Activated CD4-positive, alpha-beta T cell treated with anti-CD3 and anti-CD28 coated beads, Interleukin-2, amount 50 U/mL, for 1 hour (primary cell): Measurements from ENCODE around the gene TRAPPC11.
"Not testable (repeated sequence)": the region's sequence is repeated elsewhere in the genome, so short reads cannot be mapped to it uniquely, and the experiment has no call there.

ENCODE experiments used
- DNase-seq: peaks from one replicate; pipeline ENCODE4 v3.0.0-alpha.2; 2020

Gene TRAPPC11

DNA sequence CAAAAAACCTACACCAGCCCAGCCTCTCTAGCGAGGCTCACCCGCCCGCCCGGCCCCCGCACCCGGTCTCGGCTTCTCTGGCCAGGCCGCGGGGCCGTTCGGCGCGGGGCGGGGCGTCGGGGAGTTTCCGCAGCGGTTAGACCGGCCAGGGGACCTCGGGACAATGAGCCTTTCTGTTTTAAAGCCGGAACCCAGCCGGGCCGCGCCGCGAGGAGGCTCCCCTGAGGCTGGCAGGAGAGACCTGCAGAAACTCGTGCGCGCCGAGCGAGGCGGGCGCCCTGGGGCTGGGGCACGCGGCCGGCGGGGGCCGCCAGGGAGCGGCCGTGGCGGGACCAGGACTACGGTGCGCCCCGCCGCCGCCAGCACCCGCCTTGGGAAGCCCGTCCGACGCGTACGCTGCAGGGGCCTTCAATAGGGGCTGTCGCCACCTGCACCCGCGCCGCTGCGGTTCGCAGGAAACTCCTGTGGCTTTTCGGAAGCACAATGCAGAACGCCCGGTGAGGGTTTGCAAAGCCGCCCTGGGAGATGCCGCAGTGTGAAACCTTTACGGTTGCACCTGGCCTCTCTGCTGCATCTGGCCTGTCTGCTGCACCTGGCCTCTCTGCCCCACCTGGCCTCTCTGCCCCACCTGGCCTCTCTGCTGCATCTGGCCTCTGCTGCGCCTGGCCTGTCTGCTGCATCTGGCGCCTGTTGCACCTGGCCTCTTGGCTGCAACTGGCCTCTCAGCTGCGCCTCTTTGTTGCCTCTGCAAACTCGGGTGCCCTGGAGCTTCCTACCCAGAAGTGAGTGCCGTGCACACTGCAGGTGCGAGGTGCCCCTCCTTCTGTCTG, 63.9 kb downstream of the TRAPPC11 start:
- DNase-seq: peak; percentile 30

DNA sequence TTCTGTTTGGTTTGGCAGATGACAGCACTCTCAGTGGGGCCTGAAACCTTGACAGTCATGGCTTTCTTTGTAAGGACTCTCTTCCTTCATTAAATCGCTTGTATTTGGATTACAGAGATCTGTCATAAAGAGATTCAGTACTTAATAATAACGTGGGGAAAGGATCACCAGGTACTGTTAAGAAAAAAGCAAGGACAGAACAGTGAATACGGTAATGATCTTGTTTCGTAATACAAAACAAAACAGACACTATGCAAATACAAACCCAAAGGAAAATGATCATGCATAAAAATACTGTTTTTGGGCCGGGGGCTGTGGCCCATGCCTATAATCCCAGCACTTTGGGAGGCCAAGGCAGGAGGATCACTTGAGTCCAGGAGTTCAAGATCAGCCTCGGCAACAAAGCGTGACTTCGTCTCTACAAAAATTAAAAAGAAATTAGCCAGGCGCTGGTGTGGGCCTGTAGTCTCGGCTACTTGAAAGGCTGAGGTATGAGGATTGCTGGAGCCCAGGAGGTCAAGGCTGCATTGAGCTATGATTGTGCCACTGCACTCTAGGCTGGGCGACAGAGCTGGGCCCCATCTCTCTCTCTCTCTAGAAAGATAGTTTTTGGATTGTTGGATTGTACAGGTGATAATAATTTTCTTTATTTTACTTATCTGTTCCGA, 64.6 kb downstream of the TRAPPC11 start:
- no peak for DNase-seq

- DNase-seq: not testable (repeated sequence)
These were observed 66.5 kb downstream of the TRAPPC11 start for GRCh38 chr4:183725585-183725984.

- DNase-seq: no peak
These were observed 68.4 kb downstream of the TRAPPC11 start for GRCh38 chr4:183727482-183727881.

GRCh38 chr4:183728223-183729068, 69.4 kb downstream of the TRAPPC11 start:
- DNase-seq: no peak

GRCh38 chr4:183729069-183729406, 69.9 kb downstream of the TRAPPC11 start:
- no peak for DNase-seq

DNA sequence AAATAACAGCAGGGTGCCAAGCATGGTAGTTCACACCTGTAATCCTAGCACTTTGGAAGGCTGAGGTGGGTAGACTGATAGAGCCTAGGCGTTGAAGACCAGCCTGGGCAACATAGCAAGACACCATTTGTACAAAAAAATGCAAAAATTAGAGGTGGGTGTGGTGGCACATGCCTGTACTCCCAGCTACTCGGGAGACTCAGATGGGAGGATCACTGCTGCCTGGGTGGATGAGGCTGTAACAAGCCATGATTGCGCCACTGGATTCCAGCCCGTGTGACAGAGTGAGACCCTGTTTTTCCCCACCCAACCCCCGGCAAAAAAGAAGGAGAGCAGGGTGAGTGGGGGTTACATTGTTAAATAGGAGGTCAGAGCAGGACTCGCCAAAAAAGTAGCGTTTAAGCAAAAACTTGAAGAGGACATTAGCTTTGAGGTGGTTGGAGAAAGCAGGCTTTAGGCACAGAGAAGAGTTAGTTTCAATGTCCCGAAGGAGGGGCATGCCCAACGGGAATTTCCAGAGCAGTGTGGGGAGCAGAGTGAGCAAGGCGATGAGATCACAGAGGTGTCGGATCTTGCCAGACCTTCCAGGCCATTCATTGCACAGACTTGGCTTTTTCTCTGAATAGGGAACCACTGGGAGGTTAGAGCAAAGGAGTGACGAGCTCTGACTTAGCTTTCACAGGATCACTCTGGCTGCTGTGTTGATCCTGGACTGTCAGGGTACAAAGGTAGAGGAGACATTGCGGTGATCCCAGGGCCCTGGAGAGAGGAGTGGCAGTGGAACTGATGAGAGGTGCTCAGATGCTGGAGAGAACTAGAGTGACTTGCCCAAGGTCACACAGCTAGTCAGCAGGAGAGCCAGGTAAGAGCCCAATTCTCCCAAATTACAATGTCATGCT, 70.6 kb downstream of the TRAPPC11 start:
- no peak for DNase-seq

DNA sequence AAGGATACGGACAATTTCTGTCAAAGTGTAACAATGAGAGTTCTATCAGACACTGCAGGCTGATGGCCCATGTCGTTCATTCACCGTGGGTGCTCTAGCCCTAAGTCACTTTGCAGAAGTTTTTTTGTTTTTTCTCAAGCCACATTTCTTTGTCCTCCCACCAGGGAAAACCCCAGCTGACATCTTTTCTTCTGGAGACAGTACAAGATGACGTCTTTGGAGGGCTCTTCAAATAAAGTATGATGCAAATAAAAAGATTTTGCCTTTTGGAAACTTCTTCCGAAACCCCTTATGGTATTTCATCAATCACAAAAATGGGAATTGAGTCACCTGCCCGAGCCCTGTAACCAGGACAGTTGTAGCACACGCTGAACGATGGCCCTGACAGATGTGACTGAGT, 73.2 kb downstream of the TRAPPC11 start:
- no peak for DNase-seq

DNA sequence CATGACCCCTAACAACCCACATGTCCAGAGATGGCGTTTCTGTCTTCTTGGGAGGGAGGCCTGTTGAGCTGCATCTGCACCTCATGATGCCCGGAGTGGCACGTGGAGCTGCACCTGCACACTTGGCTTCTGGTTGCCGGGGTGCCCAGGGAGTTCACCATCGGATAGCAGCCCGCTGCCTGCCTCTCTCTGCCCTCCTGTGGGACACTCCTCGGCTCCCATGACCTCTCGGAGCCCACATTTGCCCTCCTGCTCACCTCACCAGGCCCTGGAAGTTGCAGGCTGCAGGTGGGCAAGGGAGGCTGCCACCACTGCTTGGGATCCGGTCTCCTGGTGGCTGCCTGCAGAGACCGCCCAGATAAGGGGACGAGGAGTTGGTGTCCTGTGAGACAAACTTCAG, 74.1 kb downstream of the TRAPPC11 start:
- DNase-seq: no peak

DNA sequence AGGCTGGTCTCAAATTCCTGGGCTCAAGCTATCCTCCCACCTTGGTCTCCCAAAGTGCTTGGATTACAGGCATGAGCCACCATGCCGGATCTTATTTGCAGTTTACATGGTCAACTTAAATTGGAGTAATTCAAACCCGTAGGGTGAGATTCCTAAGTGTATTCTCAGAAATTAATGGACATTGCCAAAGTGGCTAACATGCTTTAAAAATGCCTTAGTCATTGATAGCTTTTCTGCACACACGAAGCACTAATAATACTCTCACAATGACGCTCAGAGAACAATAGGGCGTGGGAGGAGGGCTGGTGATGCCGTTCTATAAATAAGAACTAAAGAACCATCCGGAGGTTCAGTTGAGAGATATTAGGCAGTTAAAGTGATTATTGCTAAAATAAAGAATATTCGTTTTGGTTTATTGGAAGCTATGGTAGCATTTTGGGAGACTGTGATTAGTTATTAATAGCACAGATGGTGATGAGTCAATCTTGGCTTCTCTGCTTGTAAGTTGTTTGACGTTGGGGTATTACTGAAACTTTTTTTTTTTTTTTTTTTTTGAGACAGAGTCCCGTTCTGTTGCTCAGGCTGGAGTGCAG, 79.1 kb downstream of the TRAPPC11 start:
- DNase-seq: no peak

- DNase-seq: no peak
These were observed 79.9 kb downstream of the TRAPPC11 start for GRCh38 chr4:183738961-183739360.

GRCh38 chr4:183746305-183747229, 87.5 kb downstream of the TRAPPC11 start:
- no peak for DNase-seq

DNA sequence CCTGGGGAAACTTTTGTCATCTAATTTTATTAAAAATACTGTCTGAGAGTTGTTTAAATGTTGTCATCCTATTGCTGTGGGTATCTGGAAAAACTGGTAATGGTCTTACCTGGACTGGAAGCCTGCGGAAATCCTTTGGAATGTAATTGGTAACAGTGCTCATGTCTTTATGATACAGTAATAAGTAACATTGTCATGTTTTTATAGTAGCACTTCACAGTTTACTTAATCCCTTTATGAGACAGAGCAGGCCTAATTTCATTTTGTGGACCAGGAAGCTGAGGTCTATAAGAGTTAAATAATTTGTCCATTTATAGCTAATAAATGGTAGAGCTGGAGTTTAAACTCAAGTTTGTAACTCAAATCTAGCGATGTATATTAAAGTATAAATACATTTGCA, 88.3 kb downstream of the TRAPPC11 start:
- no peak for DNase-seq

- DNase-seq: no peak
These were observed 89.0 kb downstream of the TRAPPC11 start for GRCh38 chr4:183747931-183748670.

DNA sequence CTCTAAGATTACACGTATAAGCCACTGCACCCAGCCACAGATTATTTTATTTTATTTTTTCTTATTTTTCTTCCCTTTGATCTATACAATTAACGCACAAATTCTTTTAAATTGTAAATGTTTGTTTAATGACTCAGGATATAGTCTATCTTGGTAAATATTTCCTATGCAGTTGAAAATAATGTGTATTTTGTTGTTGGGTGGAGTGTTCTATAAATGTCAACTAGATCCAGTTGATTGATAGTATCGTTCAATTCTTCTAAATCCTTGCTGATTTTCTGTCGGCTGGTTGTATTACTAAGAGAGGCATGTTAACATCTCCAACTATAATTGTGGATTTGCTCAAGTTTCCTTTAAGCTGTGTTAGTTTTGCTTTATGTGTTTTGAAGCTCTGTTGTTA, 92.0 kb downstream of the TRAPPC11 start:
- DNase-seq: no peak

DNA sequence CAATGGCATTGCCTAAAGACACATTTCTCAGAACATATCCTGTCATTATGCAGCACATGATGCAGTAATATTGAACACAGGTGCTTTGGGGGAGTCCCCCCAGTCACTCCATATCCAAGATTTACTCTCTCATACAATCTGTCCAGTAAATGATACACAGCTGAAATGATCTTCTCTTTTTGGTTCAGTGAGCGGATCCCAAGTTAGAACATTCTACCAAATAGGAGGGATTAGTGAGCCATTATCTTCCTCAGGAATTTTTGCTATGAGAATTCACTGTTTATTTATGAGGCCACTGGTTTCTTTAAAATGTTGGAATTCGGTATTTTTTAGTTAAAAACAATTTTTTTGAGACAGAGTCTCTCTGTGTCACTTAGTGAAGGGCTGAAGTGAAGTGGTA, 96.5 kb downstream of the TRAPPC11 start:
- DNase-seq: no peak

- DNase-seq: no peak
These were observed 98.0 kb downstream of the TRAPPC11 start for GRCh38 chr4:183757060-183757459.

DNA sequence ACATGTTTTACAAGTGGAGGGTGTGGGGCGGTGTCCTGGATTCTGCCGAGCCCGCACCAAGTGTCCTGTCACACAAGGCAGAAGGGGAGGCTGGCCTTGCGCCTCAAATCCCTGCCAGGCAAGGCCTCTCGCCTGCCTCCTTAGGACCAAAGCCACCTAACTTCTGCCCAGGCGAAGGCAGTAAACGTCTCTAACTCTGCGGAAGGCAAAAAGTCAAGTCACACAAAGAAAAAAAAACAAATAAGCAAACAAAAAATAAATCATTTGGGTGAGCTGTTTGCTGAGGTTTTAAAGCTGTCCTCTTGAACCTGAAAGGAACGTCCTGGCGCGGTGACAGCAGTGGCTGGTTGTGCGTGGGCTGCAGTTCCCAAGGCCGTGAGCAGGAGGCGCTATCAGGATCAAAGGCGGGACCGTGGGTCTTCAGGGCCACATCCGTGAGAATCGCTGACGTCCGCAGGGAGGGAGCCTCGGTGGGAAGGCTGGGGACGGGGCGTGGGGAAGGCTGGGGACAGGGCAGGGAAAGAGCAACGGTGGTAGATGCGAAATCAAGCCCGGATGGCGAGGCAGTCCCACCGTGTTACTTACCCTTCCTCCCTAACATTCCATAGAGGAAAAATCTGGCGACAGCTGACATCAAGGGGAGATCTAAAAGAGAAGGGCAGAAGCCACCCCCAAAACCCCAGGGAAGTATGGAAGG, 99.1 kb downstream of the TRAPPC11 start:
- DNase-seq: no peak

DNA sequence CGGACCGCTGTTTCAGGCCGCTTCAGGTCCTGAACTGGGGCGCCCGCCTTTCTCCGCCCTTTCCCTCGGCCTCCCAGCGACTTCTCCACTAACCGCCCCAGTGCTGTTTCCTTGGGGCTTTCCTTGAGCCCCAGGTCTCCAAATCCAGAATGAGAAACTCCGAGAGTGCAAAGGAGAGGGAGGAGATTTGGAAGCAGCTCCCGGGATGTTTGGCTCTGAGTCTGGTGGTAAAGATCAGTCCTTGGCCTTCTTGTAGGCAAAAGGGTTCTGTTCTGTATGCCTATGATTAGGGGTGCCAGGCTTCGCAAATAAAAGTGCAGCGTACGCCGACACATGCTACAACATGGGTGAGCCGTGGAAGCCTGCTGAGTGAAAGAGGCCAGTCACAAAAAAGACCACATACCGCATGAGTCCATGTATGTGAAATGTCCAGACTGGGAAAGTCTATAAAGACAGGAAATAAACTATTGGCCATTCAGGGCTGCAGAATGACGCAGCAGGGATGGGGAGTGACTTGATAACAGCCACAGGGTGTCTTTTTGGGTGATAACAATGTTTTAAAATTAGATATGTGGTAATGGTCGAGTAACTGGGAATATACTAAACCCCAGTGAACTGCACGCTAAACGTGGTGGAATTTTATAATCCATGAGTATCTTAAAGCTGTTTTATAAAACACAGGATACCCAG, 99.8 kb downstream of the TRAPPC11 start:
- DNase-seq: no peak
